DMS53 treated with DMSO at 0.1 percent for 48 hours (cell line): Measurements from ENCODE around the gene LBHD2.

Source experiments
- DNase-seq: peaks from one replicate; lab custom pipeline; 2025; ENCODE audit not compliant: unreplicated experiment; lab: John Stamatoyannopoulos, UW

The LBHD2 gene

GRCh38 chr14:103068351-103069073 is 15.5 kb upstream of the LBHD2 start:
- DNase-seq = no peak

- DNase-seq = no peak
Measured at GRCh38 chr14:103070263-103070885, 13.6 kb upstream of the LBHD2 start.

- no peak for DNase-seq
Measured at GRCh38 chr14:103070971-103071542, 13.0 kb upstream of the LBHD2 start.

GRCh38 chr14:103071544-103072251 is 12.3 kb upstream of the LBHD2 start:
- DNase-seq = no peak

- no peak for DNase-seq
Measured at GRCh38 chr14:103072595-103073366, 11.2 kb upstream of the LBHD2 start.

- DNase-seq = no peak
Measured at GRCh38 chr14:103073367-103073875, 10.6 kb upstream of the LBHD2 start.

- no peak for DNase-seq
Measured at GRCh38 chr14:103073876-103074728, 9.9 kb upstream of the LBHD2 start.

GRCh38 chr14:103074729-103075367 is 9.2 kb upstream of the LBHD2 start:
- no peak for DNase-seq

GRCh38 chr14:103078420-103078749 is 5.6 kb upstream of the LBHD2 start:
- peak; percentile 34 for DNase-seq

GRCh38 chr14:103078860-103079587 is 5.0 kb upstream of the LBHD2 start:
- no peak for DNase-seq

GRCh38 chr14:103081951-103082350 is 2.1 kb upstream of the LBHD2 start:
- no peak for DNase-seq

GRCh38 chr14:103085106-103086091 is 1.4 kb downstream of the LBHD2 start:
- no peak for DNase-seq

- DNase-seq = no peak
Measured at GRCh38 chr14:103086771-103087342, 2.8 kb downstream of the LBHD2 start.

GRCh38 chr14:103087343-103087835 is 3.4 kb downstream of the LBHD2 start:
- DNase-seq = no peak

GRCh38 chr14:103088921-103089320 is 4.9 kb downstream of the LBHD2 start:
- DNase-seq = no peak

- DNase-seq = no peak
Measured at GRCh38 chr14:103089386-103090335, 5.7 kb downstream of the LBHD2 start.
